PFSK-1 (cell line): ENCODE data around the gene IGFALS.

Source experiments
- POLR2AphosphoS5 ChIP-seq: IDR thresholded peaks from 2 replicates; pipeline ENCODE4 v1.6.1; 2012; ENCODE audit warnings: low read depth, mild to moderate bottlenecking, control low read depth, low read length, moderate library complexity
- SIN3A ChIP-seq: IDR thresholded peaks from 2 replicates; pipeline ENCODE4 v1.6.1; 2012; ENCODE audit warnings: mild to moderate bottlenecking, low read length, moderate library complexity, borderline replicate concordance; ENCODE audit not compliant: insufficient read depth
- TF ChIP-seq, protein P1 (sequence below), 2 experiments: IDR thresholded peaks; 2 replicates each; pipeline versions ENCODE4 v1.6.1 to v1.8.0; 2011 to 2012; ENCODE audit warnings: low read depth in 2 of 2, low read length in 2 of 2, control low read depth in 1 of 2, inconsistent platforms in 1 of 2, mild to moderate bottlenecking in 1 of 2, moderate library complexity in 1 of 2; ENCODE audit not compliant: insufficient read depth in 1 of 2

DNA sequence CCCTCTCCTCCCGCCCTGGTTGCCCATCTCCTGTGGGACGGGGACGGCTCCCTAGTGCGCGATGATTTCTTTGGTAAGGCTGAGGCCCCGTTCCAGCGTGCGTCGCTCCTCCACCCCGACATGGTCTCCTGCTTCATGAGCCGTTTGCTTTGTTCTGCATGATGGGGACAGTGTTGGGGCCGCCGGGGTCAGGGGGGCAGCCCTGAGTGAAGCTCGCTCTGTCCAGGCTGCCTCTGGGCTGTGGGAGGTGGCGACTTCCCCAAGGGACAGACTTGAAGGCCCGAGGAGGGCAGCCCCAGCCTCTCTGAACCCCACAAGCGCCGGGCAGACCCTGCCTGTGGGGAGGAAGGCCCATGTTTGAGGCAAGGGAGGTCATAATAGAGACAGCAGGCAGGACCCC lies 34.6 kb downstream of the IGFALS start:
- TF ChIP-seq, protein P1, sequence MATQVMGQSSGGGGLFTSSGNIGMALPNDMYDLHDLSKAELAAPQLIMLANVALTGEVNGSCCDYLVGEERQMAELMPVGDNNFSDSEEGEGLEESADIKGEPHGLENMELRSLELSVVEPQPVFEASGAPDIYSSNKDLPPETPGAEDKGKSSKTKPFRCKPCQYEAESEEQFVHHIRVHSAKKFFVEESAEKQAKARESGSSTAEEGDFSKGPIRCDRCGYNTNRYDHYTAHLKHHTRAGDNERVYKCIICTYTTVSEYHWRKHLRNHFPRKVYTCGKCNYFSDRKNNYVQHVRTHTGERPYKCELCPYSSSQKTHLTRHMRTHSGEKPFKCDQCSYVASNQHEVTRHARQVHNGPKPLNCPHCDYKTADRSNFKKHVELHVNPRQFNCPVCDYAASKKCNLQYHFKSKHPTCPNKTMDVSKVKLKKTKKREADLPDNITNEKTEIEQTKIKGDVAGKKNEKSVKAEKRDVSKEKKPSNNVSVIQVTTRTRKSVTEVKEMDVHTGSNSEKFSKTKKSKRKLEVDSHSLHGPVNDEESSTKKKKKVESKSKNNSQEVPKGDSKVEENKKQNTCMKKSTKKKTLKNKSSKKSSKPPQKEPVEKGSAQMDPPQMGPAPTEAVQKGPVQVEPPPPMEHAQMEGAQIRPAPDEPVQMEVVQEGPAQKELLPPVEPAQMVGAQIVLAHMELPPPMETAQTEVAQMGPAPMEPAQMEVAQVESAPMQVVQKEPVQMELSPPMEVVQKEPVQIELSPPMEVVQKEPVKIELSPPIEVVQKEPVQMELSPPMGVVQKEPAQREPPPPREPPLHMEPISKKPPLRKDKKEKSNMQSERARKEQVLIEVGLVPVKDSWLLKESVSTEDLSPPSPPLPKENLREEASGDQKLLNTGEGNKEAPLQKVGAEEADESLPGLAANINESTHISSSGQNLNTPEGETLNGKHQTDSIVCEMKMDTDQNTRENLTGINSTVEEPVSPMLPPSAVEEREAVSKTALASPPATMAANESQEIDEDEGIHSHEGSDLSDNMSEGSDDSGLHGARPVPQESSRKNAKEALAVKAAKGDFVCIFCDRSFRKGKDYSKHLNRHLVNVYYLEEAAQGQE (IDR thresholded peaks at IDR 0.05; ENCODE audit: insufficient read depth in 1 of 2, low read depth in 2 of 2, low read length in 2 of 2) = no peak
- TF ChIP-seq SIN3A (no peak), POLR2AphosphoS5 (no peak)
